Activated CD4-positive, alpha-beta T cell treated with anti-CD3 and anti-CD28 coated beads, Interleukin-2, Interleukin-6, amounts not matched to agents 100 ng/mL and 50 ng/mL, durations not matched to agents 16 hours and 8 hours (primary cell): Measurements from ENCODE around the gene ACOT11.

Source experiments
- DNase-seq: peaks from one replicate; pipeline ENCODE4 v3.0.0-alpha.2; 2020

The ACOT11 gene

GRCh38 chr1:54566438-54567141 is 18.6 kb downstream of the ACOT11 start:
- no peak for DNase-seq

GRCh38 chr1:54567961-54568360 is 19.9 kb downstream of the ACOT11 start:
- no peak for DNase-seq

- no peak for DNase-seq
Measured at GRCh38 chr1:54569339-54569738, 21.3 kb downstream of the ACOT11 start.

GRCh38 chr1:54570161-54570560 is 22.1 kb downstream of the ACOT11 start:
- no peak for DNase-seq

GRCh38 chr1:54571326-54571725 is 23.3 kb downstream of the ACOT11 start:
- DNase-seq, result no peak

GRCh38 chr1:54571803-54572541 is 23.9 kb downstream of the ACOT11 start:
- no peak for DNase-seq

- DNase-seq, result no peak
Measured at GRCh38 chr1:54572542-54572850, 24.5 kb downstream of the ACOT11 start.

GRCh38 chr1:54574158-54574778 is 26.2 kb downstream of the ACOT11 start:
- no peak for DNase-seq

GRCh38 chr1:54575161-54575560 is 27.1 kb downstream of the ACOT11 start:
- DNase-seq, result no peak

GRCh38 chr1:54575605-54576290 is 27.7 kb downstream of the ACOT11 start:
- DNase-seq, result no peak

GRCh38 chr1:54577612-54578011 is 29.6 kb downstream of the ACOT11 start:
- DNase-seq, result no peak

GRCh38 chr1:54579337-54579781 is 31.3 kb downstream of the ACOT11 start:
- DNase-seq, result no peak

- DNase-seq, result no peak
Measured at GRCh38 chr1:54580856-54581550, 33.0 kb downstream of the ACOT11 start.

GRCh38 chr1:54581621-54582035 is 33.6 kb downstream of the ACOT11 start:
- no peak for DNase-seq

- no peak for DNase-seq
Measured at GRCh38 chr1:54582566-54583306, 34.7 kb downstream of the ACOT11 start.

- DNase-seq, result no peak
Measured at GRCh38 chr1:54583307-54583686, 35.3 kb downstream of the ACOT11 start.

- DNase-seq, result no peak
Measured at GRCh38 chr1:54583871-54584270, 35.8 kb downstream of the ACOT11 start.

- DNase-seq, result no peak
Measured at GRCh38 chr1:54584575-54584974, 36.5 kb downstream of the ACOT11 start.

GRCh38 chr1:54585181-54586066 is 37.4 kb downstream of the ACOT11 start:
- no peak for DNase-seq

GRCh38 chr1:54588377-54588776 is 40.3 kb downstream of the ACOT11 start:
- DNase-seq, result no peak

GRCh38 chr1:54591127-54591756 is 43.2 kb downstream of the ACOT11 start:
- DNase-seq, result no peak
